IPS-15b (cell line): ENCODE results near the gene CDK5R1.

Source experiments
- H3K27me3 ChIP-seq: one replicate; pipeline ENCODE4 v1.6.1; 2013; ENCODE audit warnings: low read length; ENCODE audit not compliant: control insufficient read depth, insufficient read depth
- H3K36me3 ChIP-seq: one replicate; pipeline ENCODE4 v1.6.1; 2013; ENCODE audit warnings: low read length; ENCODE audit not compliant: control insufficient read depth, insufficient read depth
- H3K4me1 ChIP-seq: one replicate; pipeline ENCODE4 v1.6.1; 2013; ENCODE audit warnings: mild to moderate bottlenecking, low read length; ENCODE audit not compliant: control insufficient read depth, insufficient read depth
- H3K4me3 ChIP-seq: one replicate; pipeline ENCODE4 v1.5.1; 2013; ENCODE audit warnings: low read depth, low read length
- H3K9ac ChIP-seq: one replicate; pipeline ENCODE4 v1.6.1; 2013; ENCODE audit warnings: low read depth, mild to moderate bottlenecking, low read length
- H3K9me3 ChIP-seq: one replicate; pipeline ENCODE4 v1.6.1; 2013; ENCODE audit warnings: mild to moderate bottlenecking, low read length; ENCODE audit not compliant: control insufficient read depth, insufficient read depth

The CDK5R1 gene

GRCh38 chr17:32495359-32496231 is 8.8 kb downstream of the CDK5R1 start:
- H3K36me3 ChIP-seq: no peaks in the 10 kb centered on the region
- no peaks in the 10 kb centered on the region for H3K4me1 ChIP-seq
- H3K9me3 ChIP-seq: no peaks in the 10 kb centered on the region
- no peaks in the 10 kb centered on the region for H3K27me3 ChIP-seq
- no peak overlapping the region for H3K4me3 ChIP-seq
- H3K9ac ChIP-seq: no peak overlapping the region

- Histone ChIP-seq H3K4me3 (no peak overlapping the region), H3K9ac (no peak overlapping the region)
Observed at GRCh38 chr17:32496395-32497073, 9.7 kb downstream of the CDK5R1 start.

GRCh38 chr17:32497431-32498205 is 10.8 kb downstream of the CDK5R1 start:
- Histone ChIP-seq H3K9me3 (no peaks in the 10 kb centered on the region), H3K4me3 (no peak overlapping the region), H3K4me1 (no peaks in the 10 kb centered on the region), H3K9ac (no peak overlapping the region), H3K27me3 (no peaks in the 10 kb centered on the region), H3K36me3 (no peaks in the 10 kb centered on the region)

More at GRCh38 chr17:32496395-32497073, 9.7 kb downstream of the CDK5R1 start:
- Histone ChIP-seq H3K36me3 (no peaks in the 10 kb centered on the region), H3K27me3 (no peaks in the 10 kb centered on the region), H3K4me1 (no peaks in the 10 kb centered on the region), H3K9me3 (no peaks in the 10 kb centered on the region)

- Histone ChIP-seq H3K4me1 (no peaks in the 10 kb centered on the region), H3K9me3 (no peaks in the 10 kb centered on the region), H3K36me3 (no peaks in the 10 kb centered on the region), H3K9ac (no peak overlapping the region), H3K27me3 (no peaks in the 10 kb centered on the region), H3K4me3 (no peak overlapping the region)
Observed at GRCh38 chr17:32498391-32498790, 11.6 kb downstream of the CDK5R1 start.

- H3K9ac ChIP-seq: no peak overlapping the region
- H3K4me3 ChIP-seq: no peak overlapping the region
- no peaks in the 10 kb centered on the region for H3K9me3 ChIP-seq
- H3K27me3 ChIP-seq: no peaks in the 10 kb centered on the region
- H3K36me3 ChIP-seq: no peaks in the 10 kb centered on the region
- H3K4me1 ChIP-seq: no peaks in the 10 kb centered on the region
Observed at GRCh38 chr17:32502013-32502412, 15.2 kb downstream of the CDK5R1 start.

- no peak overlapping the region for H3K9ac ChIP-seq
- no peaks in the 10 kb centered on the region for H3K36me3 ChIP-seq
- no peaks in the 10 kb centered on the region for H3K27me3 ChIP-seq
- no peaks in the 10 kb centered on the region for H3K4me1 ChIP-seq
- no peaks in the 10 kb centered on the region for H3K9me3 ChIP-seq
- H3K4me3 ChIP-seq: no peak overlapping the region
Observed at GRCh38 chr17:32502710-32503109, 15.9 kb downstream of the CDK5R1 start.

GRCh38 chr17:32503251-32504165 is 16.7 kb downstream of the CDK5R1 start:
- no peaks in the 10 kb centered on the region for H3K4me1 ChIP-seq
- H3K9me3 ChIP-seq: no peaks in the 10 kb centered on the region
- H3K36me3 ChIP-seq: no peaks in the 10 kb centered on the region
- no peak overlapping the region for H3K4me3 ChIP-seq
- H3K9ac ChIP-seq: no peak overlapping the region
- no peaks in the 10 kb centered on the region for H3K27me3 ChIP-seq

GRCh38 chr17:32504166-32504990 is 17.6 kb downstream of the CDK5R1 start:
- Histone ChIP-seq H3K9me3 (no peaks in the 10 kb centered on the region), H3K4me1 (no peaks in the 10 kb centered on the region), H3K27me3 (no peaks in the 10 kb centered on the region), H3K4me3 (no peak overlapping the region), H3K36me3 (no peaks in the 10 kb centered on the region), H3K9ac (no peak overlapping the region)

- H3K9ac ChIP-seq: no peak overlapping the region
- H3K27me3 ChIP-seq: no peaks in the 10 kb centered on the region
- H3K9me3 ChIP-seq: no peaks in the 10 kb centered on the region
- H3K4me1 ChIP-seq: peaks cover 2% of the 10 kb centered on the region
- no peak overlapping the region for H3K4me3 ChIP-seq
- H3K36me3 ChIP-seq: no peaks in the 10 kb centered on the region
Observed at GRCh38 chr17:32508926-32509325, 22.1 kb downstream of the CDK5R1 start.

GRCh38 chr17:32510466-32510865 is 23.7 kb downstream of the CDK5R1 start:
- Histone ChIP-seq H3K9ac (no peak overlapping the region), H3K9me3 (no peaks in the 10 kb centered on the region), H3K36me3 (no peaks in the 10 kb centered on the region), H3K27me3 (no peaks in the 10 kb centered on the region), H3K4me1 (peaks cover 2% of the 10 kb centered on the region), H3K4me3 (no peak overlapping the region)
